ENCODE results near the gene C17orf113. TPM values are rescaled to one million over a fixed set of nuclear protein-coding genes. Genes with fewer than 3 reads are reported as not detected.

The C17orf113 gene
- total RNA-seq, 2 donors from 2014 or later, result 1.7 to 2.9 TPM

GRCh38 chr17:42059815-42060214 lies 9.4 kb upstream of the C17orf113 start:
- Histone ChIP-seq H3K27ac (ENCODE audit: low read depth, low read length) (no peak overlapping the region), H3K36me3 (ENCODE audit: control insufficient read depth, insufficient read depth, low read length) (no peaks in the 10 kb centered on the region), H3K9me3 (ENCODE audit: control insufficient read depth, low read length) (no peaks in the 10 kb centered on the region), H3K4me3 (ENCODE audit: low read length) (no peak overlapping the region), H3K4me1 (ENCODE audit: control insufficient read depth, insufficient read depth, low read length) (peaks cover 10% of the 10 kb centered on the region), H3K27me3 (ENCODE audit: control insufficient read depth, insufficient read depth, low read length, poor library complexity, severe bottlenecking) (no peaks in the 10 kb centered on the region), H3K9ac (ENCODE audit: extremely low read depth, low read length, poor library complexity, severe bottlenecking) (no peak overlapping the region)
- Mint-ChIP-seq H3K4me1 (peaks cover 26% of the 10 kb centered on the region), H3K9me3 (no peaks in the 10 kb centered on the region), H3K4me3 (no peak overlapping the region), H3K27me3 (ENCODE audit: insufficient read depth) (peaks cover 5% of the 10 kb centered on the region), H3K36me3 (ENCODE audit: low read depth) (no peaks in the 10 kb centered on the region), H3K27ac (no peak overlapping the region)
- TF ChIP-seq CTCF (conservative IDR thresholded peaks at IDR 0.05), result no peak
- no peak for DNase-seq
- WGBS, 2 experiments (ENCODE audit: insufficient coverage in 1 of 2, insufficient read length in 1 of 2), result 90 to 98% methylated on average over 2 to 4 of the region's 4 CpGs

- Mint-ChIP-seq H3K27ac (no peak overlapping the region), H3K36me3 (ENCODE audit: low read depth) (no peaks in the 10 kb centered on the region), H3K4me1 (peaks cover 28% of the 10 kb centered on the region), H3K4me3 (no peak overlapping the region), H3K27me3 (ENCODE audit: insufficient read depth) (peaks cover 8% of the 10 kb centered on the region), H3K9me3 (no peaks in the 10 kb centered on the region)
- Histone ChIP-seq H3K9me3 (ENCODE audit: control insufficient read depth, low read length) (no peaks in the 10 kb centered on the region), H3K27me3 (ENCODE audit: control insufficient read depth, insufficient read depth, low read length, poor library complexity, severe bottlenecking) (no peaks in the 10 kb centered on the region), H3K4me1 (ENCODE audit: control insufficient read depth, insufficient read depth, low read length) (peaks cover 7% of the 10 kb centered on the region), H3K36me3 (ENCODE audit: control insufficient read depth, insufficient read depth, low read length) (no peaks in the 10 kb centered on the region), H3K4me3 (ENCODE audit: low read length) (no peak overlapping the region), H3K27ac (ENCODE audit: low read depth, low read length) (no peak overlapping the region), H3K9ac (ENCODE audit: extremely low read depth, low read length, poor library complexity, severe bottlenecking) (no peak overlapping the region)
- no peak for TF ChIP-seq CTCF (conservative IDR thresholded peaks at IDR 0.05)
- no peak for DNase-seq
- 89 to 90% methylated on average over 7 of the region's 7 CpGs for WGBS, 2 experiments (ENCODE audit: insufficient coverage in 1 of 2, insufficient read length in 1 of 2)
These were observed 7.7 kb upstream of the C17orf113 start for GRCh38 chr17:42058063-42058462.

DNA sequence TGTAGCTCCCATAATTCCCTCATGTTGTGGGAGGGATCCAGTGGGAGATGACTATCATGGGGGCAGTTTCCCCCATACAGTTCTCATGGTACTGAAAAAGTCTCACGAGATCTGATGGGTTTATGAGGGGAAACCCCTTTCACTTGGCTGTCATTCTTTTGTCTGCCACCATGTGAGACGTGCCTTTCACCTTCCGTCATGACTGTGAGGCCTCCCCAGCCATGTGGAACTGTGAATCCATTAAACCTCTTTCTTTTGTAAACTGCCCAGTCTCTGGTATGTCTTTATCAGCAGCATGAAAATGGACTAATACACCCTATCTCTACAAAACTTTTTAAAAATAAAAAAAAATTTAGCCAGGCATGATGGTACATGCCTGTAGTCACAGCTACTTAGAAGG lies 6.2 kb upstream of the C17orf113 start:
- no peaks in the 10 kb centered on the region for H3K36me3 ChIP-seq (ENCODE audit: control insufficient read depth, insufficient read depth, low read length)
- Mint-ChIP-seq H3K4me3 (no peak overlapping the region), H3K27ac (no peak overlapping the region), H3K4me1 (peaks cover 25% of the 10 kb centered on the region), H3K27me3 (ENCODE audit: insufficient read depth) (peaks cover 19% of the 10 kb centered on the region), H3K36me3 (ENCODE audit: low read depth) (no peaks in the 10 kb centered on the region), H3K9me3 (no peaks in the 10 kb centered on the region)
- peaks cover 7% of the 10 kb centered on the region for H3K4me1 ChIP-seq (ENCODE audit: control insufficient read depth, insufficient read depth, low read length)
- no peak overlapping the region for H3K9ac ChIP-seq (ENCODE audit: extremely low read depth, low read length, poor library complexity, severe bottlenecking)
- H3K27ac ChIP-seq (ENCODE audit: low read depth, low read length), result no peak overlapping the region
- no peak for TF ChIP-seq CTCF (conservative IDR thresholded peaks at IDR 0.05)
- no peaks in the 10 kb centered on the region for H3K27me3 ChIP-seq (ENCODE audit: control insufficient read depth, insufficient read depth, low read length, poor library complexity, severe bottlenecking)
- DNase-seq, result no peak
- 89 to 90% methylated on average over 3 of the region's 3 CpGs for WGBS, 2 experiments (ENCODE audit: insufficient coverage in 1 of 2, insufficient read length in 1 of 2)
- H3K4me3 ChIP-seq (ENCODE audit: low read length), result no peak overlapping the region
- H3K9me3 ChIP-seq (ENCODE audit: control insufficient read depth, low read length), result no peaks in the 10 kb centered on the region

Measured in endodermal cell (in vitro differentiated cells).